Measurements from ENCODE around the gene SLC37A3.

DNA sequence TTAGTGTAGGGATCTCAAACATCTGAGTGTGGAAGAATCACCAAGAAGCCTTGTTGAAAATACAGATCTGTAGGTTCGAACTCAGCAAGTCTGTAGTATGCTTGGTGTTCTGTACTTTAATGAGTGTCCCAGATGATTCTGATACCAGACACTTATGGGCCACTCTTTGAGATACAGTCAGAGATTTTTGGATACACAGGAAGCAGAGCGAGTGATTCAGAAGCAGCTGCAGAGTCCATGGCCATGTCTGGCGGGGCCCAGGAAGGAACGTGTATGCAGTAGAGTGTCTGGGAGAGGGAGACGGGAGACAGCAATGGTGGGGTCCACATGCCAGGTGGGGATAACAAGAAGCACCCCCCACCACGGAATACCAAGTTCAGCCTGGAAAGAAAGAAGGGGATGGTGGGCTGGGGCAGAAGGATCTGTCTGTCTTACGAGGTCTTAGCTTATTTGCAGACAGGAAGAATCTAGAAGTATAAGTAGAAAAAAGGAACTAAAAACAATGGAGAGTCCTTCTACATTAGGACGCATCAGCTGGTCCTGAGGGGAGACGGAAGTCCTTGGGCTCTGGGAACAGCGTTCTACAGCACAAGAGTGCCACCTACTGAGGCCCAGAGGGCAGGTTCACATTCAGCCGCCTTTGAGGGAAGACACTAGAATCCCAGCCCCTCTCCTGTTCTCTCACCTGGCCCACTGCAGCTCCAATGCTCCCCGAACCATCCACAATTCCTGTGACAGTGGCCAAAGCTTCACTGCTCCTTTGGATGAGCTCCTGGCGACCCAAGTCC is 55.4 kb downstream of the SLC37A3 start:
- TF ChIP-seq EP300 (IDR thresholded peaks at IDR 0.05) (no peak), POLR2A (IDR thresholded peaks at IDR 0.05) (no peak)
- TF ChIP-seq, protein P1, sequence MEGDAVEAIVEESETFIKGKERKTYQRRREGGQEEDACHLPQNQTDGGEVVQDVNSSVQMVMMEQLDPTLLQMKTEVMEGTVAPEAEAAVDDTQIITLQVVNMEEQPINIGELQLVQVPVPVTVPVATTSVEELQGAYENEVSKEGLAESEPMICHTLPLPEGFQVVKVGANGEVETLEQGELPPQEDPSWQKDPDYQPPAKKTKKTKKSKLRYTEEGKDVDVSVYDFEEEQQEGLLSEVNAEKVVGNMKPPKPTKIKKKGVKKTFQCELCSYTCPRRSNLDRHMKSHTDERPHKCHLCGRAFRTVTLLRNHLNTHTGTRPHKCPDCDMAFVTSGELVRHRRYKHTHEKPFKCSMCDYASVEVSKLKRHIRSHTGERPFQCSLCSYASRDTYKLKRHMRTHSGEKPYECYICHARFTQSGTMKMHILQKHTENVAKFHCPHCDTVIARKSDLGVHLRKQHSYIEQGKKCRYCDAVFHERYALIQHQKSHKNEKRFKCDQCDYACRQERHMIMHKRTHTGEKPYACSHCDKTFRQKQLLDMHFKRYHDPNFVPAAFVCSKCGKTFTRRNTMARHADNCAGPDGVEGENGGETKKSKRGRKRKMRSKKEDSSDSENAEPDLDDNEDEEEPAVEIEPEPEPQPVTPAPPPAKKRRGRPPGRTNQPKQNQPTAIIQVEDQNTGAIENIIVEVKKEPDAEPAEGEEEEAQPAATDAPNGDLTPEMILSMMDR (IDR thresholded peaks at IDR 0.05), result peak in 5 of 6 experiments; percentile 16 to 50 (median 23)

Data from upper lobe of left lung (tissue), 4 donors.